ENCODE data around the gene PELI2. TPM values are rescaled to one million over a fixed set of nuclear protein-coding genes. Genes with fewer than 3 reads are reported as not detected.

The PELI2 gene
- total RNA-seq, 1 donor from 2014 or later, result 33.7 TPM

- Mint-ChIP-seq H3K9me3 (no peaks in the 10 kb centered on the region), H3K4me1 (ENCODE audit: unreplicated experiment) (peaks cover 24% of the 10 kb centered on the region), H3K27ac (no peak overlapping the region), H3K27me3 (no peaks in the 10 kb centered on the region), H3K4me3 (no peak overlapping the region), H3K36me3 (no peaks in the 10 kb centered on the region)
- TF ChIP-seq, protein P1, sequence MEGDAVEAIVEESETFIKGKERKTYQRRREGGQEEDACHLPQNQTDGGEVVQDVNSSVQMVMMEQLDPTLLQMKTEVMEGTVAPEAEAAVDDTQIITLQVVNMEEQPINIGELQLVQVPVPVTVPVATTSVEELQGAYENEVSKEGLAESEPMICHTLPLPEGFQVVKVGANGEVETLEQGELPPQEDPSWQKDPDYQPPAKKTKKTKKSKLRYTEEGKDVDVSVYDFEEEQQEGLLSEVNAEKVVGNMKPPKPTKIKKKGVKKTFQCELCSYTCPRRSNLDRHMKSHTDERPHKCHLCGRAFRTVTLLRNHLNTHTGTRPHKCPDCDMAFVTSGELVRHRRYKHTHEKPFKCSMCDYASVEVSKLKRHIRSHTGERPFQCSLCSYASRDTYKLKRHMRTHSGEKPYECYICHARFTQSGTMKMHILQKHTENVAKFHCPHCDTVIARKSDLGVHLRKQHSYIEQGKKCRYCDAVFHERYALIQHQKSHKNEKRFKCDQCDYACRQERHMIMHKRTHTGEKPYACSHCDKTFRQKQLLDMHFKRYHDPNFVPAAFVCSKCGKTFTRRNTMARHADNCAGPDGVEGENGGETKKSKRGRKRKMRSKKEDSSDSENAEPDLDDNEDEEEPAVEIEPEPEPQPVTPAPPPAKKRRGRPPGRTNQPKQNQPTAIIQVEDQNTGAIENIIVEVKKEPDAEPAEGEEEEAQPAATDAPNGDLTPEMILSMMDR (conservative IDR thresholded peaks at IDR 0.05), result no peak
- no peak for DNase-seq (ENCODE audit: extremely low spot score, unreplicated experiment)
Measured at GRCh38 chr14:56098021-56098420, 20.2 kb upstream of the PELI2 start.

GRCh38 chr14:56099081-56099797 is 19.0 kb upstream of the PELI2 start:
- no peak for DNase-seq (ENCODE audit: extremely low spot score, unreplicated experiment)
- Mint-ChIP-seq H3K36me3 (no peaks in the 10 kb centered on the region), H3K4me3 (no peak overlapping the region), H3K9me3 (no peaks in the 10 kb centered on the region), H3K27me3 (no peaks in the 10 kb centered on the region), H3K27ac (no peak overlapping the region), H3K4me1 (ENCODE audit: unreplicated experiment) (peaks cover 19% of the 10 kb centered on the region)
- TF ChIP-seq, protein P1 (conservative IDR thresholded peaks at IDR 0.05), result no peak

DNA sequence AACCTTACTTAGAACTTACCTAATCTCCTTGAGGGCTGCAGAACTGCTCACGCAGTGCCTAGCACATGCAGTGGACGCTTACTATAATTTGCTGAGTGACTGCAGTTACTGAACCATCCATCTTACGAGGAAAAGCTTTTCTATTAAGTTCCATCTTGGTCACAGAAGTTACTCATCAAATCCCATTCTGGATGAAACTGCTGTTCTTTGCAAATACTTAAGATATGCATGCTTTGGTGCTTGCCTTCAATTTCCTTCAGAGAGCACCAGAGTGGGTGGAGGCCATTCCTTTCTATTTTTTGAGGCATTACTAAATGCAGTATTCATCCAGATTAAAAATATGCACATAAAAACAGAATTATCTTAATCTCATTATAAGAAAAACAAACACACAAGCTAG is 17.7 kb upstream of the PELI2 start:
- Mint-ChIP-seq H3K4me3 (no peak overlapping the region), H3K27me3 (no peaks in the 10 kb centered on the region), H3K27ac (no peak overlapping the region), H3K36me3 (no peaks in the 10 kb centered on the region), H3K9me3 (no peaks in the 10 kb centered on the region), H3K4me1 (ENCODE audit: unreplicated experiment) (peaks cover 14% of the 10 kb centered on the region)
- DNase-seq (ENCODE audit: extremely low spot score, unreplicated experiment), result no peak
- TF ChIP-seq, protein P1 (conservative IDR thresholded peaks at IDR 0.05), result no peak

DNA sequence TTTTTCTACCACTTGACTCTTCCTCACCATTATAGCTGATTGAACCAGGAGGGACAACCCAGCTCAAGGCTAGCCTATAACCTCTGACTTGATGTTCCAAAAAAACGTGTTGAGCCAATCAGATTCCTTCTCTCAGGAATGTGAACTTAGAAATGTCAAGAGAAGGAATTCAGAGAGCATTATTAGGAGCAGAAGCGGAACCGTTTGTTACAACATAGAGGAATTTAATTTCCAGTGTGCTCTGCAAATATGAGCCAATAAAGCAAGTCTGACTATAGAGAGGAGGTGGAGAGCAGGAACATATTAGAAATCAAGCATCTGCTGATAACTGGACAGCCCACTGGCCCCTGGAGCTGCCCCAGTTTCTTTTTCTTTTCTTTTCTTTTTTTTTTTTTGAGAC is 15.3 kb upstream of the PELI2 start:
- Mint-ChIP-seq H3K27ac (no peak overlapping the region), H3K27me3 (no peaks in the 10 kb centered on the region), H3K4me1 (ENCODE audit: unreplicated experiment) (peaks cover 10% of the 10 kb centered on the region), H3K4me3 (no peak overlapping the region), H3K9me3 (no peaks in the 10 kb centered on the region), H3K36me3 (no peaks in the 10 kb centered on the region)
- no peak for DNase-seq (ENCODE audit: extremely low spot score, unreplicated experiment)
- TF ChIP-seq, protein P1 (conservative IDR thresholded peaks at IDR 0.05), result no peak

DNA sequence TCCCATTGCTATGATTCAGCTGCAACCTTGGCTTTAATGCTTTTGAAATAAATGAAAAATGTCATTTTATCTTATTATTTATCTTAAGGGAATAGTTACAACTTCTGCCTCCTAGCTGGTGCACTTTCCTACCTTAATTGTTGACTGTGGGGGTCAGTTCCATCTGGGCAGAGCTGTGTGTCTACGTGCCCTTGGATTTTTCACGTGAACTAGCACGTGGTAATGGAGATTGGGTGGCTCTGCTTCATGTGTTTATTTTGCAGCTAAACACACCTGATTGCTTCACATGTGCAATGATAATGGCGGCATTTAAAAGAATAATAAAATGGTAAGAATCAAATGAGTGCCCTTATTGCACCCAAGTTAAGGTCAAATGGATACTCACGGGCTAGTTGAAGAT is 10.6 kb upstream of the PELI2 start:
- DNase-seq (ENCODE audit: extremely low spot score, unreplicated experiment), result no peak
- no peaks in the 10 kb centered on the region for H3K9me3 Mint-ChIP-seq
- no peaks in the 10 kb centered on the region for H3K27me3 Mint-ChIP-seq
- no peaks in the 10 kb centered on the region for H3K36me3 Mint-ChIP-seq
- TF ChIP-seq, protein P1 (conservative IDR thresholded peaks at IDR 0.05), result no peak
- no peaks in the 10 kb centered on the region for H3K4me1 Mint-ChIP-seq (ENCODE audit: unreplicated experiment)
- no peak overlapping the region for H3K4me3 Mint-ChIP-seq
- no peak overlapping the region for H3K27ac Mint-ChIP-seq

Measured in type B pancreatic cell (in vitro differentiated cells).